Ammon's horn (tissue), 1 donor: ENCODE measurements around the gene PCNP.
"Not testable (repeated sequence)": the region's sequence is repeated elsewhere in the genome, so short reads cannot be mapped to it uniquely, and the experiment has no call there.

Experiments
- DNase-seq: peaks from one replicate; pipeline ENCODE4 v3.0.0-alpha.2; 2016; ENCODE audit warnings: low spot score

The PCNP gene

DNA sequence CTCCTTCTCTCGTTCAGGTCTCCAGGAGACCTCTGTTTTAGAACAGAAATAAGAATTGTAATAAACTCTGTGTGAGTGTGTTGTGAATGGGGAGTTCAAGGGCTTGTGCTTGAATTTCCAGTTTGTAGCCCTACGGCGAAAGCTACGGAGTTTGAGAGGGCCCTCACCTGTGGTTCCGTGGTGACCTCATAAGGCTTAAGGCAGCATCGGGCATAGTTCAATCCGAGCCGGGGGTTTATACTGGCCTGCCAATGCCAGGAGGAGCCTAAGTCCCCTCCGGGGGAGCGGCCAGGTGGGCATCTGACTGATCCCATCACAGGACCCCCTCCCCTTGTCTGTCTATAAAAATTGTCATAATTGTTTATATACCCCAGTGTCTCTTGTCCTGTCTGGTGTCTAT is 59.2 kb downstream of the PCNP start:
- no peak for DNase-seq

- DNase-seq, result no peak
Measured at GRCh38 chr3:101634591-101635196, 60.7 kb downstream of the PCNP start.

DNA sequence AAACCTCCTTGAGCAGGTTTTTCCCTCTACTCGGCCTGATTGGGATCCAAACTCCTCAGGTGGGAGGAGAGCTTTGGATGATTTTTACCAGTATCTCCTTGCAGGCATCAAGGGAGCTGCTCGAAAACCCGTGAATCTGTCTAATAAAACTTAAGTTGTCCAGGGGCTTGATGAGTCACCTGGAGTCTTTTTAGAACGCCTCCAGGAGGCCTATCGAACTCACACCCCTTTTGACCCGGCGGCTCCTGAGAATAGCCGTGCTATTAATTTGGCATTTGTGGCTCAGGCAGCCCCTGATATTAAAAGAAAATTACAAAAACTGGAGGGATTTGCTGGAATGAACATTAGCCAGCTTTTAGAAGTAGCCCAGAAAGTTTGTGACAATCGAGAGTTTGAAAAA is 61.4 kb downstream of the PCNP start:
- DNase-seq, result no peak

GRCh38 chr3:101635954-101636798 is 62.2 kb downstream of the PCNP start:
- peak; percentile 49 for DNase-seq

GRCh38 chr3:101637451-101637850 is 63.5 kb downstream of the PCNP start:
- no peak for DNase-seq

DNA sequence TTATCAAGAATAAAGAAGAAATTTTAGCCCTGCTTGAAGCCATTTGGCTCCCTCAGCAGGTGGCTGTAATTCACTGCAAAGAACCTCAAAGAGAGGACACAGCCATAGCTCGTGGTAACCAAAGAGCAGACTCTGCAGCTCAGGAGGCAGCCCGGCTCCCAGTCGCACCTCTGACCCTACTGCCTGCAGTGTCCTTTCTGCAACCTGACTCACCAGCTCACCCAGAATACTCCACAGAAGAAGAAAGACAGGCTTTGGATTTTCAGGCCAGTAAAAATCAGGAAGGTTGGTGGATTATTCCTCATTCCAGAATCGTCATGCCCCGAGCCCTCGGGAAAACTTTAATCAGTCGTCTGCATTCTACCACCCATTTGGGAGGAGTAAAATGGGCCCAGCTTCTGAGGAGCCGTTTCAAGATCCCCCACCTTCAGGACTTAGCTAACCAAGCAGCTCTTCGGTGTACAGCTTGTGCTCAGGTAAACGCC is 64.3 kb downstream of the PCNP start:
- DNase-seq, result no peak

DNA sequence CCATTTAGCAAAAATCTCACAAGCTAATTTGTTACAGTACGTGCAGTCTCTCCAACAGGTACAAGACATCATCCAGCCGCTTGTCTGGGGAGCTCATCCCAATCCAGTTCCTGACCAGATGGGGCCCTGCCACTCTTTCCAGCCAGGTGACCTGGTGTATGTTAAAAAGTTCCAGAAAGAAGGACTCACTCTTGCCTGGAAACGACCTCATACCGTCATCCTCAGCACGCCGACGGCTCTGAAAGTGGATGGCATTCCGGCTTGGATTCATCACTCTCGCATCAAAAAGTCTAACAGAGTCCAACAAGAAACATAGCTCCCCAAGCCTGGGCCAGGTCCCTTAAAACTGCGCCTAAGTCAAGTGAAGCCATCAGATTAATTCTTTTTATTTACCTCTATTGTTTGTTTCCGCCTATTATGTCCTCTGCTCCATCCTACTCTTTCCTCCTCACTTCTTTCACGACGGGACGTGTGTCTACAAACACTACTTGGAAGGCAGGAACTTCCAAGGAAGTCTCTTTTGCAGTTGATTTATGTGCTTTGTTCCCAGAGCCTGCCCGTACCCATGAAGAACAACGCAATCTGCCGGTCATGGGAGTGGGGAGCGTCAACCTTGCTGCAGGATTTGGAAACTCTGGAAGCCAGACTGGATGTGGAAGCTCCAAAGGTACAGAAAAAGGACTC is 65.4 kb downstream of the PCNP start:
- DNase-seq, result no peak

GRCh38 chr3:101640256-101640655 is 66.3 kb downstream of the PCNP start:
- no peak for DNase-seq

GRCh38 chr3:101641397-101642115 is 67.6 kb downstream of the PCNP start:
- not testable (repeated sequence) for DNase-seq

- DNase-seq, result no peak
Measured at GRCh38 chr3:101642441-101642840, 68.5 kb downstream of the PCNP start.

DNA sequence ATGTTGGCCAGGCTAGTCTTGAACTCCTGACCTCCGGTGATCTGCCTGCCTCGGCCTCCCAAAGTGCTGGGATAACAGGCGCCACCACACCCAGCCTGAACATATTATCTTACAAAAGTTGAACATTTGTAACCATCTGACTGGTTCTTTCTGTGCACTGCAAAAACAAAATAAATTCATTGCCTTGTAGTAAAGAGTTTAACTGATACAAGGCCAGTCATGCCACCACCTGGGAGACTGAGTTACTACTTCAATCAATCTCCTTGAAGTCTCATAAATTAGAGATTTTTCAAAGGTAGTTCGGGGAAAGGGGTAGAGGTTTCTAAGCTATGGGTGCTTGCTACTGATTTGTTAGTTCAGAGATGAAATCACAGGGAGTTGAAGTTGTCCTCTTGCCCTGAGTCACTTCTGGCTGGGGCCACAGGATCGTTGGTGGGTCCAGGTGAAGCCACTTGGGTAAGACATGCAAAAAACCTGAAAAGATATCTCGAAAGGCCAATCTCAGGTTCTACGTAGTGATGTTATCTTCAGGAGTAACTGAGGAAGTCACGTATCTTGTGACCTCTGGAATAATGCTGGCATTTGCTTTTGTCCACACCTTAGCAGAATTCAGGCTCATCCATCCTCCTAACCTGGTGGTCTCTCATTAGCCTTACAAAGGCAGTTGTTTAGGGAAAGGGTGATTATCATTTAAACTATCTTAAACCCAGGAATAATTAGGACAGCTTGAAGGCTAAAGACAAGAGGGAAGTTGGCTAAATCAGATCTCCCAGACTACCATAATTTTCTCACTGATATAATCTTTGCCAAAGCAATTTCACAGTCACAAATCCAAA is 69.2 kb downstream of the PCNP start:
- DNase-seq, result no peak
